HepG2 (cell line): ENCODE measurements around the gene CRYGA. TPM values are rescaled to one million over a fixed set of nuclear protein-coding genes. Genes with fewer than 3 reads are reported as not detected.

ENCODE experiments used
- ATAC-seq: fragments of 200-7000 bp; cut with Tn5 transposase; 3 replicates; pipeline ENCODE4 v1.9.1; 2020; ENCODE audit warnings: mild to moderate bottlenecking, moderate library complexity
- BruUV-seq: library from RNA; stranded (reverse); fragments of 400-500 nt; replicated peaks from 2 replicates; lab custom pipeline; 2021; lab: Mats Ljungman, UMichigan
- CTCF ChIA-PET: fragments of 300-600 bp; formaldehyde crosslinking; extraction: SDS; loops from one replicate; lab custom pipeline; 2021; ENCODE audit warnings: low total read pairs, inconsistent platforms, low intra/inter-chr PET ratio; lab: Yijun Ruan, JAX
- POLR2A ChIA-PET: fragments of 350-600 bp; sonication (Branson Sonifier 250); formaldehyde crosslinking; loops from one replicate; lab custom pipeline; 2020; ENCODE audit warnings: antibody characterized with exemption, inconsistent platforms; lab: Yijun Ruan, JAX
- DNase-seq: peaks from one replicate; pipeline ENCODE4 v3.0.0-alpha.2; 2015; ENCODE audit warnings: low spot score
- FAIRE-seq: peaks from 3 replicates; lab custom pipeline; 2011; peaks lifted over from hg19 to GRCh38; lab: Jason Lieb, UNC
- H2AFZ ChIP-seq: one replicate; pipeline ENCODE4 v1.6.1; 2011; ENCODE audit warnings: low read length, inconsistent platforms
- H3K27ac ChIP-seq: fragments of 300-600 bp; 3 replicates; pipeline ENCODE4 v1.8.0; 2011; ENCODE audit warnings: mixed run types, mild to moderate bottlenecking, mixed read lengths, low read length, inconsistent platforms; ENCODE audit not compliant: insufficient read depth; ENCODE audit errors: extremely low read length
- H3K27me3 ChIP-seq, 2 experiments: fragments of 200-600 bp in 1 of 2; 2 replicates in 1 of 2; 3 replicates in 1 of 2; pipeline versions ENCODE4 v1.6.0 to v1.8.0; 2011; ENCODE audit warnings: low read length in 2 of 2, mild to moderate bottlenecking in 2 of 2, moderate library complexity in 2 of 2, inconsistent platforms in 1 of 2; ENCODE audit not compliant: insufficient read depth in 2 of 2, control insufficient read depth in 1 of 2
- H3K36me3 ChIP-seq, 2 experiments: fragments of 200-600 bp in 1 of 2; replicated peaks in 1 of 2; 2 replicates in 1 of 2; 3 replicates in 1 of 2; pipeline versions ENCODE4 v1.5.1 to v1.8.0; 2011; ENCODE audit warnings: low read length in 2 of 2, inconsistent platforms in 1 of 2; ENCODE audit not compliant: insufficient read depth in 2 of 2, control insufficient read depth in 1 of 2
- H3K4me1 ChIP-seq: 2 replicates; pipeline ENCODE4 v1.5.1; 2012; ENCODE audit warnings: low read length, inconsistent platforms; ENCODE audit not compliant: insufficient read depth
- H3K4me2 ChIP-seq: 2 replicates; pipeline ENCODE4 v1.6.0; 2011; ENCODE audit warnings: low read depth, low read length, inconsistent platforms
- H3K4me3 ChIP-seq, 3 experiments: fragments of 200-600 bp in 1 of 3; sonication (generic), shearing (Covaris generic) in 1 of 3; replicated peaks in 1 of 3; 2 replicates each; pipeline ENCODE4 v1.5.1; 2011 to 2016; ENCODE audit warnings: low read length in 3 of 3, inconsistent platforms in 2 of 3, low read depth in 2 of 3, mild to moderate bottlenecking in 2 of 3, control low read depth in 1 of 3, mixed read lengths in 1 of 3; ENCODE audit not compliant: insufficient read depth in 1 of 3
- H3K79me2 ChIP-seq: one replicate; pipeline ENCODE4 v1.6.1; 2011; ENCODE audit warnings: low read length, inconsistent platforms; ENCODE audit not compliant: insufficient read depth
- H3K9ac ChIP-seq: 2 replicates; pipeline ENCODE4 v1.6.0; 2011; ENCODE audit warnings: mild to moderate bottlenecking, low read depth, low read length, inconsistent platforms; ENCODE audit not compliant: insufficient read depth
- H3K9me3 ChIP-seq: 2 replicates; pipeline ENCODE4 v1.5.1; 2012; ENCODE audit warnings: mild to moderate bottlenecking, low read length
- H4K20me1 ChIP-seq: 2 replicates; pipeline ENCODE4 v1.6.0; 2011; ENCODE audit warnings: inconsistent platforms, mild to moderate bottlenecking, low read length, moderate library complexity; ENCODE audit not compliant: insufficient read depth
- JUNB ChIP-seq: sonication (generic); formaldehyde crosslinking; IDR thresholded peaks from 2 replicates; pipeline ENCODE4 v1.8.0; 2022; ENCODE audit warnings: missing genetic modification reagents, mild to moderate bottlenecking, borderline replicate concordance
- REL ChIP-seq: sonication (generic); formaldehyde crosslinking; conservative IDR thresholded peaks from 2 replicates; pipeline ENCODE4 v1.8.0; 2022; ENCODE audit warnings: mild to moderate bottlenecking, missing genetic modification reagents, moderate library complexity
- SALL1 ChIP-seq: sonication (generic); formaldehyde crosslinking; IDR thresholded peaks from 2 replicates; pipeline ENCODE4 v1.8.0; 2022; ENCODE audit warnings: mild to moderate bottlenecking, missing genetic modification reagents
- SAP130 ChIP-seq: IDR thresholded peaks from 2 replicates; pipeline ENCODE4 v1.6.1; 2016; ENCODE audit warnings: low read depth
- TBP ChIP-seq: sonication (generic); formaldehyde crosslinking; IDR thresholded peaks from 2 replicates; pipeline ENCODE4 v1.5.0; 2020; ENCODE audit warnings: missing genetic modification reagents
- ZNF232 ChIP-seq: sonication (generic); formaldehyde crosslinking; IDR thresholded peaks from 2 replicates; pipeline ENCODE4 v1.4.0; 2020; ENCODE audit warnings: missing genetic modification reagents, borderline replicate concordance
- ZNF850 ChIP-seq: sonication (generic); formaldehyde crosslinking; conservative IDR thresholded peaks from 2 replicates; pipeline ENCODE4 v1.9.0; 2021; ENCODE audit warnings: mild to moderate bottlenecking, missing genetic modification reagents
- ZSCAN30 ChIP-seq: sonication (generic); formaldehyde crosslinking; IDR thresholded peaks from 2 replicates; pipeline ENCODE4 v1.5.0; 2020; ENCODE audit warnings: mild to moderate bottlenecking, missing genetic modification reagents
- WGBS: methylation state at CpG from one replicate; pipeline ENCODE4 v1.1.6; 2017; ENCODE audit warnings: low lambda C conversion rate; 5-methylcytosine and 5-hydroxymethylcytosine counted together
- in situ Hi-C: cut with HindIII; loops from 2 replicates; pipeline ENCODE4 v1.10.0; 2017; ENCODE audit warnings: low pct_unique_long_range_greater_than_20kb; ENCODE audit not compliant: extremely low pct_ligation_motif_present
- intact Hi-C: fragments of 100-400 bp; cut with micrococcal nuclease; formaldehyde crosslinking; loops from one replicate; pipeline ENCODE4 v1.10.0; 2022; ENCODE audit not compliant: unreplicated experiment
- polyA plus RNA-seq, 8 experiments: library from polyadenylated mRNA; depleted of rRNA in 3 of 8; stranded (reverse) in 7 of 8; unstranded in 1 of 8; fragments of >200 nt; fragmentation: Illumina TruSeq in 4 of 8; extraction: Trizol in 4 of 8; gene quantifications; 2 replicates each; pipeline versions ENCODE4 v1.2.1 to v1.2.3, GENCODE V29; 2011 to 2016; ENCODE audit warnings: low read depth in 4 of 8, missing spikeins in 1 of 8, mixed read lengths in 1 of 8; ENCODE audit not compliant: insufficient read depth in 1 of 8
- total RNA-seq, 5 experiments: library from RNA; depleted of rRNA; stranded (reverse); fragments of >200 nt; fragmentation: Illumina TruSeq; extraction: Trizol; gene quantifications; 2 replicates each; pipeline ENCODE4 v1.2.3, GENCODE V29; 2016; ENCODE audit warnings: low read depth in 1 of 5
- TF ChIP-seq, protein P1 (sequence below), 2 experiments: sonication (generic) in 1 of 2; formaldehyde crosslinking in 1 of 2; IDR thresholded peaks; 2 replicates each; pipeline versions ENCODE4 v1.6.1 to v1.9.0; 2014 to 2022; ENCODE audit warnings: antibody characterized with exemption in 1 of 2, borderline replicate concordance in 1 of 2, inconsistent platforms in 1 of 2, low read depth in 1 of 2, missing genetic modification reagents in 1 of 2
- TF ChIP-seq, protein P2 (sequence below): IDR thresholded peaks from 2 replicates; pipeline ENCODE4 v1.6.1; 2016; ENCODE audit warnings: missing biosample characterization, missing genetic modification reagents, low read depth
- TF ChIP-seq, protein P3 (sequence below): sonication (generic); formaldehyde crosslinking; IDR thresholded peaks from 2 replicates; pipeline ENCODE4 v1.4.0; 2020; ENCODE audit warnings: mild to moderate bottlenecking, missing genetic modification reagents, borderline replicate concordance
- TF ChIP-seq, protein P4 (sequence below): sonication (generic); formaldehyde crosslinking; IDR thresholded peaks from 2 replicates; pipeline ENCODE4 v1.5.1; 2020; ENCODE audit warnings: mild to moderate bottlenecking, missing genetic modification reagents, moderate library complexity

CRYGA gene
- total and polyA plus RNA-seq, 2 of the 13 experiments (the other 11 are each of a cell fraction or from before 2014, with no cell fraction given), result not detected

DNA sequence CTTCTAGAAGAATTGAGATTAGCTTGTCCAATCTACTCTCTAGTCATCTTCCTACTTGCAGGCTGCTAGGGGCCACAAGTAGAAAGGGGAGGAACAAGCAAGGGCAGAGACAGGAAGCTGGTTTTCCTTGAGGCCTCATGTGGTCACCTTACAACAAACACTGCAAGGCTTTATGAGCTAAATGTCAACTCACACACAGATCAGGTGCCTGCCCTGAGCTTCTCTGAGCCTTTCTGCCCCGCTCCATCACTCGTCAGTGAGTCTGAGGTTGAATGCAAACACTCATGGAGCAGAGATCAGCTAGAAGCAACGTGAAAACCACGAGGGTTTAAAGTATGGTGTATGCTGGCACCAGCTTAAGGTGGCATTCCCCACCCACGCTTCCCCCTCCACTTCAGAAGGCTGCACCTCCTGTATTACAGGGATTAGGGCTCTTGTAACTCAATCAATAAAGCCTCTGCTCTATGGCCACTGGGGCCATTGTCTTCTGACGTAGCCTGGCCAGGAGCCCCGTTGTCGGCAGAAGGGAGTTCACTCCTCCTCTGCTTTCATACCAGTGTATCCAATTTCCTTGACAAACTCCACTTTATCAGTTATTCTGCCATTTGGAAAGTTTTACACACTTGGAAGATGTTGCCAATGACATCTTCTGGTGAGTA is 28.3 kb downstream of the CRYGA start:
- peak; percentile 43 for FAIRE-seq
- no peaks in the 10 kb centered on the region for H3K36me3 ChIP-seq
- CTCF ChIA-PET, result no interaction called here
- POLR2A ChIA-PET, result interaction anchor here (1.4 to 2.1 kb wide), 2 partner anchors 9 to 119 kb away, joined by 5 to 10 read pairs; partner anchors contain the start of gene IDH1
- H3K27ac ChIP-seq, result peak overlapping the region; percentile 12
- in situ Hi-C loops, result no loop called here
- peaks cover 40% of the 10 kb centered on the region for H3K4me1 ChIP-seq
- no peaks in the 10 kb centered on the region for H3K27me3 ChIP-seq
- intact Hi-C loops, result no loop called here
- no TSS peak for BruUV-seq
- no peaks in the 10 kb centered on the region; the same call in 1 of the 2 replicates for H3K9me3 ChIP-seq
- H3K79me2 ChIP-seq, result no peaks in the 10 kb centered on the region
- H3K9ac ChIP-seq, result no peak overlapping the region
- DNase-seq, result peak; percentile 33
- peak overlapping the region; percentile 58 for H3K4me2 ChIP-seq
- ATAC-seq, result peak; percentile 54
- H3K4me3 ChIP-seq, result no peak overlapping the region
- no peaks in the 10 kb centered on the region for H4K20me1 ChIP-seq
- H2AFZ ChIP-seq, result peak overlapping the region; percentile 77
- WGBS, result 17% methylated on average over 7 of the region's 8 CpGs
- TF ChIP-seq, protein P1, sequence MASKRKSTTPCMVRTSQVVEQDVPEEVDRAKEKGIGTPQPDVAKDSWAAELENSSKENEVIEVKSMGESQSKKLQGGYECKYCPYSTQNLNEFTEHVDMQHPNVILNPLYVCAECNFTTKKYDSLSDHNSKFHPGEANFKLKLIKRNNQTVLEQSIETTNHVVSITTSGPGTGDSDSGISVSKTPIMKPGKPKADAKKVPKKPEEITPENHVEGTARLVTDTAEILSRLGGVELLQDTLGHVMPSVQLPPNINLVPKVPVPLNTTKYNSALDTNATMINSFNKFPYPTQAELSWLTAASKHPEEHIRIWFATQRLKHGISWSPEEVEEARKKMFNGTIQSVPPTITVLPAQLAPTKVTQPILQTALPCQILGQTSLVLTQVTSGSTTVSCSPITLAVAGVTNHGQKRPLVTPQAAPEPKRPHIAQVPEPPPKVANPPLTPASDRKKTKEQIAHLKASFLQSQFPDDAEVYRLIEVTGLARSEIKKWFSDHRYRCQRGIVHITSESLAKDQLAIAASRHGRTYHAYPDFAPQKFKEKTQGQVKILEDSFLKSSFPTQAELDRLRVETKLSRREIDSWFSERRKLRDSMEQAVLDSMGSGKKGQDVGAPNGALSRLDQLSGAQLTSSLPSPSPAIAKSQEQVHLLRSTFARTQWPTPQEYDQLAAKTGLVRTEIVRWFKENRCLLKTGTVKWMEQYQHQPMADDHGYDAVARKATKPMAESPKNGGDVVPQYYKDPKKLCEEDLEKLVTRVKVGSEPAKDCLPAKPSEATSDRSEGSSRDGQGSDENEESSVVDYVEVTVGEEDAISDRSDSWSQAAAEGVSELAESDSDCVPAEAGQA (IDR thresholded peaks at IDR 0.05; ENCODE audit: low read depth), result 0 out of 2 replicates have a peak, but pooled peaks have one; percentile 47
- TF ChIP-seq, protein P1 (CRISPR knock-in tag; IDR thresholded peaks at IDR 0.05; ENCODE audit: borderline replicate concordance), result no peak
- TF ChIP-seq, protein P2, sequence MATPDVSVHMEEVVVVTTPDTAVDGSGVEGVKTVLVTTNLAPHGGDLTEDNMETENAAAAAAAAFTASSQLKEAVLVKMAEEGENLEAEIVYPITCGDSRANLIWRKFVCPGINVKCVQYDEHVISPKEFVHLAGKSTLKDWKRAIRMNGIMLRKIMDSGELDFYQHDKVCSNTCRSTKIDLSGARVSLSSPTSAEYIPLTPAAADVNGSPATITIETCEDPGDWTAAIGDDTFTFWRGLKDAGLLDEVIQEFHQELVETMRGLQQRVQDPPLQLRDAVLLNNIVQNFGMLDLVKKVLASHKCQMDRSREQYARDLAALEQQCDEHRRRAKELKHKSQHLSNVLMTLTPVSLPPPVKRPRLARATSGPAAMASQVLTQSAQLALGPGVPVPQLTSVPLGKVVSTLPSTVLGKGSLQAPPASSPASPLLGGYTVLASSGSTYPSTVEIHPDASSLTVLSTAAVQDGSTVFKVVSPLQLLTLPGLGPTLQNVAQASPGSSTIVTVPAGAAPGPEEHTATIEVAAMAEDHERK (CRISPR knock-in tag), result no peak
- TF ChIP-seq SALL1 (CRISPR knock-in tag) (peak; percentile 64; the same call in 1 of the 2 replicates), TBP (CRISPR knock-in tag) (no peak), JUNB (no peak), ZSCAN30 (CRISPR knock-in tag) (no peak), REL (no peak), SAP130 (CRISPR knock-in tag) (peak; percentile 42; the same call in 1 of the 2 replicates), ZNF232 (CRISPR knock-in tag) (peak; percentile 80; the same call in 1 of the 2 replicates), ZNF850 (CRISPR knock-in tag) (no peak)
- TF ChIP-seq, protein P3, sequence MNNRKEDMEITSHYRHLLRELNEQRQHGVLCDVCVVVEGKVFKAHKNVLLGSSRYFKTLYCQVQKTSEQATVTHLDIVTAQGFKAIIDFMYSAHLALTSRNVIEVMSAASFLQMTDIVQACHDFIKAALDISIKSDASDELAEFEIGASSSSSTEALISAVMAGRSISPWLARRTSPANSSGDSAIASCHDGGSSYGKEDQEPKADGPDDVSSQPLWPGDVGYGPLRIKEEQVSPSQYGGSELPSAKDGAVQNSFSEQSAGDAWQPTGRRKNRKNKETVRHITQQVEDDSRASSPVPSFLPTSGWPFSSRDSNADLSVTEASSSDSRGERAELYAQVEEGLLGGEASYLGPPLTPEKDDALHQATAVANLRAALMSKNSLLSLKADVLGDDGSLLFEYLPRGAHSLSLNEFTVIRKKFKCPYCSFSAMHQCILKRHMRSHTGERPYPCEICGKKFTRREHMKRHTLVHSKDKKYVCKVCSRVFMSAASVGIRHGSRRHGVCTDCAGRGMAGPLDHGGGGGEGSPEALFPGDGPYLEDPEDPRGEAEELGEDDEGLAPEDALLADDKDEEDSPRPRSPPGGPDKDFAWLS (CRISPR knock-in tag), result no peak
- TF ChIP-seq, protein P4, sequence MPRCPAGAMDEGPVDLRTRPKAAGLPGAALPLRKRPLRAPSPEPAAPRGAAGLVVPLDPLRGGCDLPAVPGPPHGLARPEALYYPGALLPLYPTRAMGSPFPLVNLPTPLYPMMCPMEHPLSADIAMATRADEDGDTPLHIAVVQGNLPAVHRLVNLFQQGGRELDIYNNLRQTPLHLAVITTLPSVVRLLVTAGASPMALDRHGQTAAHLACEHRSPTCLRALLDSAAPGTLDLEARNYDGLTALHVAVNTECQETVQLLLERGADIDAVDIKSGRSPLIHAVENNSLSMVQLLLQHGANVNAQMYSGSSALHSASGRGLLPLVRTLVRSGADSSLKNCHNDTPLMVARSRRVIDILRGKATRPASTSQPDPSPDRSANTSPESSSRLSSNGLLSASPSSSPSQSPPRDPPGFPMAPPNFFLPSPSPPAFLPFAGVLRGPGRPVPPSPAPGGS (CRISPR knock-in tag), result peak; percentile 50; the same call in 1 of the 2 replicates
